ENCODE data around the gene SKI. TPM values are rescaled to one million over a fixed set of nuclear protein-coding genes. Genes with fewer than 3 reads are reported as not detected.
A peak's percentile ranks its signal among the peaks of the same experiment; 100 is the strongest.
"Not testable (repeated sequence)": the region's sequence is repeated elsewhere in the genome, so short reads cannot be mapped to it uniquely, and the experiment has no call there.

SKI gene
- total RNA-seq, 1 donor from 2014 or later, result 110 TPM

DNA sequence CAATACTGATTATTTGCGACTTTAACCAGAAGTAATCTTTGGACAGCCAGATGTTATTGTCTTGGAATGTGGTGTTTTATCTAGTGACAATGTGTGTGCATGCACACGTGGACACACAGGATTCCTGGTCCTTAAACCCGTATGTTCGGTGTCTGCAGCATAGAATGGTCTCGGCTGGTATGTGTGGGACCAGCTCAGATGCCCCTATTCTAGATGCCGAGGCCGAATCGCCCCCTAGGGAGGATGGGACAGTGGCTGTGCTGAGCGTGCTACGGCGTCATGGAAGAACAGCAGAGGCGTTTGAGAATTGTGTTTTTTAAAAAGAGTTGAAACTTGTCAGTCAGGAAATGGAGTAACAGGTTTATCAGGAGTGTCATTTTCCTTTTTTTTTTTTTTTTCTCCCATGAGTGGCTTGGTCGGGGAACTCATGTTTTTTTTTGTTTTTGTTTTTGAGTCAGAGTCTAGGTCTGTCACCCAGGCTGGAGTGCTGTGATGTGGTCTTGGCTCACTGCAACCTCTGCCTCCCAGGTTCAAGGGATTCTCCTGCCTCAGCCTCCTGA, 30.1 kb downstream of the SKI start:
- DNase-seq (ENCODE audit: low spot score in 2 of 2, unreplicated experiment in 2 of 2), result no peak
- H3K36me3 Mint-ChIP-seq, result peaks cover 5% of the 10 kb centered on the region
- H3K4me3 Mint-ChIP-seq, result no peak overlapping the region
- no peaks in the 10 kb centered on the region for H3K27me3 Mint-ChIP-seq (ENCODE audit: low read depth)
- peak overlapping the region; percentile 85 for H3K27ac Mint-ChIP-seq
- no peaks in the 10 kb centered on the region for H3K9me3 Mint-ChIP-seq
- TF ChIP-seq, protein P1, sequence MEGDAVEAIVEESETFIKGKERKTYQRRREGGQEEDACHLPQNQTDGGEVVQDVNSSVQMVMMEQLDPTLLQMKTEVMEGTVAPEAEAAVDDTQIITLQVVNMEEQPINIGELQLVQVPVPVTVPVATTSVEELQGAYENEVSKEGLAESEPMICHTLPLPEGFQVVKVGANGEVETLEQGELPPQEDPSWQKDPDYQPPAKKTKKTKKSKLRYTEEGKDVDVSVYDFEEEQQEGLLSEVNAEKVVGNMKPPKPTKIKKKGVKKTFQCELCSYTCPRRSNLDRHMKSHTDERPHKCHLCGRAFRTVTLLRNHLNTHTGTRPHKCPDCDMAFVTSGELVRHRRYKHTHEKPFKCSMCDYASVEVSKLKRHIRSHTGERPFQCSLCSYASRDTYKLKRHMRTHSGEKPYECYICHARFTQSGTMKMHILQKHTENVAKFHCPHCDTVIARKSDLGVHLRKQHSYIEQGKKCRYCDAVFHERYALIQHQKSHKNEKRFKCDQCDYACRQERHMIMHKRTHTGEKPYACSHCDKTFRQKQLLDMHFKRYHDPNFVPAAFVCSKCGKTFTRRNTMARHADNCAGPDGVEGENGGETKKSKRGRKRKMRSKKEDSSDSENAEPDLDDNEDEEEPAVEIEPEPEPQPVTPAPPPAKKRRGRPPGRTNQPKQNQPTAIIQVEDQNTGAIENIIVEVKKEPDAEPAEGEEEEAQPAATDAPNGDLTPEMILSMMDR (IDR thresholded peaks at IDR 0.05; ENCODE audit: unreplicated experiment), result no peak
- peaks cover 21% of the 10 kb centered on the region for H3K4me1 Mint-ChIP-seq

DNA sequence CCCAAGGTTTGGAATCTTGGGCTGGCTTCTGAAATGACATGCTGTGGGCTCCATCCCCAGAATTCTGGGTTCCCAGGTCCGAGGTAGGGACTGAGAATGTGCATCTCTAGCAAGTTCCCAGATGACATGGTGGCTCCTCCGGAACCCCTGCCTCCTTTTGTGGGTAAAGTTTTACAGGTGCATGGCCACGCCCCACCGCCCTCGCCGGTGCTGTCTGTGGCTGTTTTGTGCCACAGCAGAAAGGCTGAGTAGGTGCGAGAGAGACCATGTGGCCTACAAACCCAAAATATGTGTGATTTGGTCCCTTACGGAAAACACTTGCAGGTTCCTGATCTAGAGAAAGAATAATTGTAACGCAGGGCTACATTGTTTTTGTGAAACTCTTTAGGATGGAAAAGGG, 30.9 kb downstream of the SKI start:
- no peaks in the 10 kb centered on the region for H3K9me3 Mint-ChIP-seq
- H3K27ac Mint-ChIP-seq, result no peak overlapping the region
- H3K4me1 Mint-ChIP-seq, result peaks cover 21% of the 10 kb centered on the region
- H3K36me3 Mint-ChIP-seq, result peaks cover 5% of the 10 kb centered on the region
- TF ChIP-seq, protein P1 (IDR thresholded peaks at IDR 0.05; ENCODE audit: unreplicated experiment), result no peak
- no peak for DNase-seq (ENCODE audit: low spot score in 2 of 2, unreplicated experiment in 2 of 2)
- H3K4me3 Mint-ChIP-seq, result no peak overlapping the region
- H3K27me3 Mint-ChIP-seq (ENCODE audit: low read depth), result no peaks in the 10 kb centered on the region

DNA sequence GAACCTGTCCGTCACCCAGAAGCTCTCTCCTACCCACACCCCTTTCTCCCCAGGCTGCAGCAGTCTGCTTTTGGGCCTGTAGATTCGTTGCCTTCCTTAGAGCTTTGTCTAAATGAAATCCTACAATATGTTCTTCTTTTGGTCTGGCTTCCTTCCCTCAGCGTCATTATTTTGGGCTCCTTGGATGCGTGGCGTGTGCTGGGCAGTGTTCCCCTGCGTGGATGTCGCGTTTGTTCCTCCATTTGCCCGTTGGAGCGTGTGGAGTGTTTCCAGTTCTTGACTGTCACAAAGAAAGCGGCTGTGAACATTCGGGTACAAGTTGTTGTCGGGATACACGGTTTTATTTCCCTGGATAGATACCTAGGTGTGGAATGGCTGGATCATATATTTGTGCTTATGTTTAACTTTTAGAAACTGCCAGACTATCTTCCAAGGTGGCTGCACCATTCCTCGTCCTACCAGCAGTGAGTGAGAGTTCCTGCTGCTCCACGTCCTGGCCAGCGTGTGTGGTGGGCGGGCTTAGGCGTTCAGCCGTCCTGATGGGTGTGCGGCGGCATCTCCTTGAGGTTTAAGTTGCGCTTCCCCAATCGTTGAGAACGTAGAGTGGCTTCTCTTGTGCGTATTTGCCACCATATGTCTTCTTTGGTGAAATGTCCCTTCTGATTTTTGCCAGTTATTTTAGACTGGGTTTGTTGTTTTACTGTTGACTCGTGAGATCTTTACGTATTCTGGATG, 31.7 kb downstream of the SKI start:
- no peaks in the 10 kb centered on the region for H3K27me3 Mint-ChIP-seq (ENCODE audit: low read depth)
- DNase-seq (ENCODE audit: low spot score in 2 of 2, unreplicated experiment in 2 of 2), result no peak
- H3K4me3 Mint-ChIP-seq, result no peak overlapping the region
- TF ChIP-seq, protein P1 (IDR thresholded peaks at IDR 0.05; ENCODE audit: unreplicated experiment), result no peak
- H3K4me1 Mint-ChIP-seq, result peaks cover 21% of the 10 kb centered on the region
- H3K9me3 Mint-ChIP-seq, result no peaks in the 10 kb centered on the region
- peaks cover 5% of the 10 kb centered on the region for H3K36me3 Mint-ChIP-seq
- H3K27ac Mint-ChIP-seq, result peak overlapping the region; percentile 60

DNA sequence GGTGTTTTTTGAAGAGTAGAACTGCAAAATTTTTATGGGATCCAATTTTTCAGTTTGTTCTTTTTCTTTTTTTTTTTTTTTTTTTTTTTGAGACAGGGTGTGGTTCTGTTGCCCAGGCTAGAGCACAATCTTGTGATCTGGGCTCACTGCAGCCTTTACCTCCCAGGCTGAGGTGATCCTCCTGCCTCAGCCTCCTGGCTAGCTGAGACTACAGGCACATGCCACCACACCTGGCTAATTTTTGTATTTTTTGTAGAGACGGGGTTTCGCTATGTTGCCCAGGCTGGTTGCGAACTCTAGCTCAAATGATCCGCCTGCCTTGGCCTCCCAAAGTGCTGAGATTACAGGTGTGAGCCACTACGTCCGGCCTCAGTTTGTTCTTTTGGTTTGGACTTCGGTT, 32.4 kb downstream of the SKI start:
- not testable (repeated sequence) for H3K27ac Mint-ChIP-seq; DNase-seq (ENCODE audit: low spot score in 2 of 2, unreplicated experiment in 2 of 2); H3K4me3 Mint-ChIP-seq

DNA sequence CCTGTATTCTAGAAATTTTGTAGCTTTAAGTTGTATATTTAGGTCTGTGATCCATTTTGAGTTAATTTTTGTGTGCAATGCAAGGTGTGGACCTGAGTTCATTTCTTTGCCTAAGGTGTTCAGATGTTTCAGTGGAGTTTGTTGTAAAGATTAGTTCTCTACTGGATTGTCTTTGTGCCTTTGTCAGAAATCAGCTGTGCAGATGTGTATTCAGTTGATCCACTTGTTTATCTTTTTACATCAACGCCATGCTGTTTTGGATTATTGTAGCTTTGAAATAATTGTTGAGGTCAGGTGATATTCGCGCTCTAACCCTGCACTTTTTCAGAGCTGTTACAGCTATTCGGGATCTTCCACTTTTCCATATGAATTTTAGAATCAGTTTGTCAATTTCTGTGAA, 32.8 kb downstream of the SKI start:
- no peak overlapping the region for H3K4me3 Mint-ChIP-seq
- no peak for DNase-seq (ENCODE audit: low spot score in 2 of 2, unreplicated experiment in 2 of 2)
- peaks cover 5% of the 10 kb centered on the region for H3K36me3 Mint-ChIP-seq
- no peaks in the 10 kb centered on the region for H3K9me3 Mint-ChIP-seq
- TF ChIP-seq, protein P1 (IDR thresholded peaks at IDR 0.05; ENCODE audit: unreplicated experiment), result no peak
- H3K27ac Mint-ChIP-seq, result no peak overlapping the region
- H3K4me1 Mint-ChIP-seq, result peaks cover 25% of the 10 kb centered on the region
- no peaks in the 10 kb centered on the region for H3K27me3 Mint-ChIP-seq (ENCODE audit: low read depth)

More for the DNA sequence above, 32.4 kb downstream of the SKI start:
- H3K27me3 Mint-ChIP-seq (ENCODE audit: low read depth); H3K9me3 Mint-ChIP-seq; H3K36me3 Mint-ChIP-seq: not testable (repeated sequence)
- H3K4me1 Mint-ChIP-seq, result peaks cover 25% of the 10 kb centered on the region

DNA sequence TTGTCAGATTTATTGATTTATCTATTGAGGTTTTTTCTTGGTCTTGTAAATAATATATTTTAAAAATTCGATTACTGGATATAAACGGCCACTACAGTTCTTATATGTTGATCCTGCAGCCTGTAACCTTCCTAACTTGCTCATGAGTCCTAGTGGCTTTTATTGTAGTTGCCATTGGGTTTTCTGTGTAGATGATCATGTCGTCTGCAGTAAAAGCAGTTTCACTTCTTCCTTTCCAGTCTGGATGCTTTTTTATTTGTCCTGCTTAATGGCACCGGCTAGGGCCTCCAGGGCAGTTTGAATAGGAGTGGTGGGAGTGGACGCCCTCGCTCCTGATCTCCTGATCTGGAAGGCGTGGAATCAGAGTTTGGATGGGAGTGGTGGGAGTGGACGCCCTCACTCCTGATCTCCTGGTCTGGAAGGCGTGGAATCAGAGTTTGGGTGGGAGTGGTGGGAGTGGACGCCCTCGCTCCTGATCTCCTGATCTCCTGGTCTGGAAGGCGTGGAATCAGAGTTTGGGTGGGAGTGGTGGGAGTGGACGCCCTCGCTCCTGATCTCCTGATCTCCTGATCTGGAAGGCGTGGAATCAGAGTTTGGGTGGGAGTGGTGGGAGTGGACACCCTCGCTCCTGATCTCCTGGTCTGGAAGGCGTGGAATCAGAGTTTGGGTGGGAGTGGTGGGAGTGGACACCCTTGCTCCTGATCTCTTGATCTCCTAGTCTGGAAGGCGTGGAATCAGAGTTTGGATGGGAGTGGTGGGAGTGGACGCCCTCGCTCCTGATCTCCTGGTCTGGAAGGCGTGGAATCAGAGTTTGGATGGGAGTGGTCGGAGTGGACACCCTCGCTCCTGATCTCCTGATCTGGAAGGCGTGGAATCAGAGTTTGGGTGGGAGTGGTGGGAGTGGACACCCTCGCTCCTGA, 33.6 kb downstream of the SKI start:
- H3K4me1 Mint-ChIP-seq, result peaks cover 32% of the 10 kb centered on the region
- not testable (repeated sequence) for H3K27ac Mint-ChIP-seq; H3K9me3 Mint-ChIP-seq; H3K27me3 Mint-ChIP-seq (ENCODE audit: low read depth); H3K4me3 Mint-ChIP-seq; DNase-seq (ENCODE audit: low spot score in 2 of 2, unreplicated experiment in 2 of 2); H3K36me3 Mint-ChIP-seq
